ENCODE results near the gene CACNB2.
"Not testable (repeated sequence)": the region's sequence is repeated elsewhere in the genome, so short reads cannot be mapped to it uniquely, and the experiment has no call there.

Gene CACNB2

GRCh38 chr10:18144928-18145327, 4.7 kb downstream of the CACNB2 start:
- DNase-seq (ENCODE audit: low read depth in 4 of 4, low spot score in 1 of 4): no peak

- no peak for DNase-seq (ENCODE audit: low read depth in 4 of 4, low spot score in 1 of 4)
Measured at GRCh38 chr10:18145652-18146051, 5.4 kb downstream of the CACNB2 start.

GRCh38 chr10:18149196-18149800, 9.1 kb downstream of the CACNB2 start:
- no peak for DNase-seq (ENCODE audit: low read depth in 4 of 4, low spot score in 1 of 4)

GRCh38 chr10:18151356-18151890, 11.2 kb downstream of the CACNB2 start:
- no peak for DNase-seq (ENCODE audit: low read depth in 4 of 4, low spot score in 1 of 4)

- DNase-seq (ENCODE audit: low read depth in 4 of 4, low spot score in 1 of 4): not testable (repeated sequence)
Measured at GRCh38 chr10:18153381-18153780, 13.2 kb downstream of the CACNB2 start.

GRCh38 chr10:18155321-18155720, 15.1 kb downstream of the CACNB2 start:
- no peak for DNase-seq (ENCODE audit: low read depth in 4 of 4, low spot score in 1 of 4)

GRCh38 chr10:18156797-18157196, 16.6 kb downstream of the CACNB2 start:
- not testable (repeated sequence) for DNase-seq (ENCODE audit: low read depth in 4 of 4, low spot score in 1 of 4)

GRCh38 chr10:18157881-18158280, 17.7 kb downstream of the CACNB2 start:
- no peak for DNase-seq (ENCODE audit: low read depth in 4 of 4, low spot score in 1 of 4)

GRCh38 chr10:18158773-18159265, 18.6 kb downstream of the CACNB2 start:
- DNase-seq (ENCODE audit: low read depth in 4 of 4, low spot score in 1 of 4): no peak

GRCh38 chr10:18159557-18159956, 19.3 kb downstream of the CACNB2 start:
- no peak for DNase-seq (ENCODE audit: low read depth in 4 of 4, low spot score in 1 of 4)

- DNase-seq (ENCODE audit: low read depth in 4 of 4, low spot score in 1 of 4): no peak
Measured at GRCh38 chr10:18162021-18162627, 21.9 kb downstream of the CACNB2 start.

GRCh38 chr10:18164093-18164492, 23.9 kb downstream of the CACNB2 start:
- DNase-seq (ENCODE audit: low read depth in 4 of 4, low spot score in 1 of 4): no peak

GRCh38 chr10:18164748-18165361, 24.6 kb downstream of the CACNB2 start:
- no peak for DNase-seq (ENCODE audit: low read depth in 4 of 4, low spot score in 1 of 4)

GRCh38 chr10:18178854-18179483, 38.7 kb downstream of the CACNB2 start:
- no peak for DNase-seq (ENCODE audit: low read depth in 4 of 4, low spot score in 1 of 4)

GRCh38 chr10:18179891-18180290, 39.7 kb downstream of the CACNB2 start:
- DNase-seq (ENCODE audit: low read depth in 4 of 4, low spot score in 1 of 4): no peak

- not testable (repeated sequence) for DNase-seq (ENCODE audit: low read depth in 4 of 4, low spot score in 1 of 4)
Measured at GRCh38 chr10:18181382-18181781, 41.2 kb downstream of the CACNB2 start.

GRCh38 chr10:18185621-18186020, 45.4 kb downstream of the CACNB2 start:
- no peak for DNase-seq (ENCODE audit: low read depth in 4 of 4, low spot score in 1 of 4)

GRCh38 chr10:18190840-18191239, 50.6 kb downstream of the CACNB2 start:
- no peak for DNase-seq (ENCODE audit: low read depth in 4 of 4, low spot score in 1 of 4)

GRCh38 chr10:18194634-18195033, 54.4 kb downstream of the CACNB2 start:
- no peak for DNase-seq (ENCODE audit: low read depth in 4 of 4, low spot score in 1 of 4)

- no peak for DNase-seq (ENCODE audit: low read depth in 4 of 4, low spot score in 1 of 4)
Measured at GRCh38 chr10:18195060-18195799, 55.0 kb downstream of the CACNB2 start.

Measured in stimulated activated CD4-positive, alpha-beta T cell treated with anti-CD3 and anti-CD28 coated beads, Interleukin-1b, Interleukin-23, amount 100 ng/mL, for 24 hours (primary cell).